ENCODE results near the gene ITK.

ITK gene

DNA sequence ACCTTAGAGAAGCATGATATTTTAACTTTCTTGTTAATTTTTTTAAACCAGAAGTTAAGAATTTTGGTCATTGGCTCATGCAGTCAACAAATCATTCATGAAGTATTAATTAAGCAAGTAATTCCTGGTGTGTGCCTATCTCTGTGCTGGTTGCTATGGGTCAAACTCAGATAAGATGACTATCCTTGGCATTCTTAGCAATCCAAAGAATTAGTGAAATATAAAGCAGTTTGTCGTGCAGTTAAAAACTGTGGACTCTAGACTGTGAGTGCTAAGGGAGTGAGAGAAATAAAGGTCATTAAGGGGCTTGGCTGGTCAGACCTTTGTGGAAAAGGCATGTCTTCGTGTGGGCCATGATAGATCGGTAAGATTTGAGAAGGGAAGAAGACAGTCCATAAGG, 90.1 kb downstream of the ITK start:
- WGBS (ENCODE audit: extremely low coverage, insufficient coverage, insufficient read length), result no CpG with 5 or more reads among the region's 3 CpGs
- Histone ChIP-seq H2BK12ac (ENCODE audit: low read length) (no peak overlapping the region), H4K12ac (ENCODE audit: low read depth, low read length) (no peak overlapping the region), H2BK120ac (ENCODE audit: insufficient read depth, low read length, poor library complexity) (no peak overlapping the region), H3K4ac (ENCODE audit: low read depth, low read length) (no peak overlapping the region), H3K27ac (ENCODE audit: low read depth, low read length) (no peak overlapping the region), H3K4me2 (ENCODE audit: low read length) (no peak overlapping the region), H3K36me3 (ENCODE audit: control insufficient read depth in 1 of 2, insufficient read depth in 2 of 2, low read length in 2 of 2) (no peaks in the 10 kb centered on the region), H2AK5ac (ENCODE audit: low read length) (no peak overlapping the region), H2BK5ac (ENCODE audit: low read depth, low read length, poor library complexity) (no peak overlapping the region), H3K14ac (ENCODE audit: low read length) (no peak overlapping the region), H2AFZ (ENCODE audit: insufficient read depth, low read length, poor library complexity) (no peak overlapping the region), H3K23ac (ENCODE audit: low read length) (no peak overlapping the region), H3K79me2 (ENCODE audit: control insufficient read depth, insufficient read depth, low read length, poor library complexity) (peaks cover 2% of the 10 kb centered on the region), H3K27me3 (ENCODE audit: insufficient read depth, low read length) (no peaks in the 10 kb centered on the region), H3K4me3 (ENCODE audit: low read depth, low read length) (no peak overlapping the region), H3K9ac (ENCODE audit: low read length) (no peak overlapping the region), H3K18ac (ENCODE audit: low read length) (no peak overlapping the region), H3K79me1 (ENCODE audit: low read length) (peaks cover 2% of the 10 kb centered on the region), H4K8ac (ENCODE audit: low read depth, low read length) (no peak overlapping the region), H3K4me1 (ENCODE audit: control insufficient read depth in 1 of 2, insufficient read depth in 2 of 2, low read length in 2 of 2) (peaks cover 7 to 17% of the 10 kb centered on the region in 2 experiments), H4K91ac (ENCODE audit: low read depth, low read length) (no peak overlapping the region), H3K9me3 (ENCODE audit: insufficient read depth, low read depth, low read length) (no peaks in the 10 kb centered on the region)
- DNase-seq, result peak; percentile 33 to 86

DNA sequence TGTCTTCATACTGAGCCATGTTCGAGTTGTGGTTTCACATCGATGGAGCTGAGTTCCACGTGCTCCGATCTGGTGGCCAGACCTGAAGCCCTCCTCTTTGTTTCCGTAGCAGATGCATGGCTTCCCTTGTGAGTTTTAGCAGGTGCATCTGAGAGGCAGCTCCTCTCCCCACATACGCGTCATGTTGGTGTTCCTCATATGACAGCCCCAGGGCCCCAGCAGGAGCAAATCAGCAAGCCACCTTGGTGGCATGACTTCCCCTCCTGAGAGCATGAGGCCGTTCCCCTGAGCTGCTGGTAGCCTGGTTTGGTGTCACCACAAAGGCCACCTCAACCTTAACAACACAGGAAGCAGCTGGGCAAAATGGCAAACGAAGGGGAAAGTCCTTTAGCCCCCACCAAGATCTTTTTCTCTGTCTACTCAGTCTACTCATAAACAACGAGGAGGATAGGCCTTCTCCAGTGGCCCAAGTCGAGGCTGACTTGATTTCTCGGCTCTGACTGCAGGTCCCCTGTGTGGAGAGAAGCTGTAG, 91.2 kb downstream of the ITK start:
- Histone ChIP-seq H3K79me2 (ENCODE audit: control insufficient read depth, insufficient read depth, low read length, poor library complexity) (peaks cover 2% of the 10 kb centered on the region), H3K27ac (ENCODE audit: low read depth, low read length) (no peak overlapping the region), H4K91ac (ENCODE audit: low read depth, low read length) (no peak overlapping the region), H3K9me3 (ENCODE audit: insufficient read depth, low read depth, low read length) (no peaks in the 10 kb centered on the region), H2AFZ (ENCODE audit: insufficient read depth, low read length, poor library complexity) (no peak overlapping the region), H2BK5ac (ENCODE audit: low read depth, low read length, poor library complexity) (no peak overlapping the region), H3K79me1 (ENCODE audit: low read length) (peaks cover 2% of the 10 kb centered on the region), H3K9ac (ENCODE audit: low read length) (no peak overlapping the region), H2AK5ac (ENCODE audit: low read length) (no peak overlapping the region), H2BK120ac (ENCODE audit: insufficient read depth, low read length, poor library complexity) (no peak overlapping the region), H3K14ac (ENCODE audit: low read length) (no peak overlapping the region), H2BK12ac (ENCODE audit: low read length) (no peak overlapping the region), H3K36me3 (ENCODE audit: control insufficient read depth in 1 of 2, insufficient read depth in 2 of 2, low read length in 2 of 2) (no peaks in the 10 kb centered on the region), H3K18ac (ENCODE audit: low read length) (no peak overlapping the region), H4K12ac (ENCODE audit: low read depth, low read length) (no peak overlapping the region), H3K4me2 (ENCODE audit: low read length) (no peak overlapping the region), H3K27me3 (ENCODE audit: insufficient read depth, low read length) (no peaks in the 10 kb centered on the region), H3K4me1 (ENCODE audit: control insufficient read depth in 1 of 2, insufficient read depth in 2 of 2, low read length in 2 of 2) (peaks cover 2 to 12% of the 10 kb centered on the region in 2 experiments), H3K4me3 (ENCODE audit: low read depth, low read length) (no peak overlapping the region), H3K23ac (ENCODE audit: low read length) (no peak overlapping the region), H3K4ac (ENCODE audit: low read depth, low read length) (no peak overlapping the region), H4K8ac (ENCODE audit: low read depth, low read length) (no peak overlapping the region)
- WGBS (ENCODE audit: extremely low coverage, insufficient coverage, insufficient read length), result no CpG with 5 or more reads among the region's 12 CpGs
- peak in 1 of 2 donors; percentile 29 for DNase-seq

DNA sequence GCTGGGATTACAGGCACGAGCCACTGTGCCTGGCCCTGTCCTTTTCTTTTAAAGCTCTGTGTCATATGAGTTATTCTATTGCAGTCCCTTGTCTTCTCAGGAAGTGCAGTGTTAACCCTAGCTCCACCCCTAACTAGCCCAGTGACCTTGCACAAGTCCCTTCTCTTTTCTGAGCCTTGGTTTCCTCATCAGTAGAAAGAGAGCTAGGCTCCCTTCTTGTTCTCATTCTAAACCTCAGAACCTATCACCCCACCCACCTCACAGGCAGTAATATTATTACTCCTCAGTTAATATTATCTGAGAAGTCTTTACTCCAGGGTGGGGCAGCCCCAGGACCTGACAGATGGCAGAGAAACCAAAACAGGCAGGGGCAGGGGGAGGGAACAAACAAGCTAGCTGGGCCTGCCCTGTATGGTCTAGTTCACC, 92.5 kb downstream of the ITK start:
- H2AFZ ChIP-seq (ENCODE audit: insufficient read depth, low read length, poor library complexity), result no peak overlapping the region
- H3K9me3 ChIP-seq (ENCODE audit: insufficient read depth, low read depth, low read length), result no peaks in the 10 kb centered on the region
- peak in 1 of 2 donors; percentile 29 for DNase-seq
- H3K4ac ChIP-seq (ENCODE audit: low read depth, low read length), result no peak overlapping the region
- no peak overlapping the region for H4K8ac ChIP-seq (ENCODE audit: low read depth, low read length)
- no peaks in the 10 kb centered on the region for H3K27me3 ChIP-seq (ENCODE audit: insufficient read depth, low read length)
- H3K36me3 ChIP-seq (ENCODE audit: control insufficient read depth in 1 of 2, insufficient read depth in 2 of 2, low read length in 2 of 2), result no peaks in the 10 kb centered on the region
- H2BK5ac ChIP-seq (ENCODE audit: low read depth, low read length, poor library complexity), result no peak overlapping the region
- WGBS (ENCODE audit: extremely low coverage, insufficient coverage, insufficient read length), result no CpG with 5 or more reads among the region's 1 CpG
- no peak overlapping the region for H3K27ac ChIP-seq (ENCODE audit: low read depth, low read length)
- no peak overlapping the region for H3K14ac ChIP-seq (ENCODE audit: low read length)
- H4K91ac ChIP-seq (ENCODE audit: low read depth, low read length), result no peak overlapping the region
- no peak overlapping the region for H2BK12ac ChIP-seq (ENCODE audit: low read length)
- H4K12ac ChIP-seq (ENCODE audit: low read depth, low read length), result no peak overlapping the region
- H2BK120ac ChIP-seq (ENCODE audit: insufficient read depth, low read length, poor library complexity), result no peak overlapping the region
- H3K18ac ChIP-seq (ENCODE audit: low read length), result no peak overlapping the region
- peaks cover 2 to 7% of the 10 kb centered on the region in 2 experiments for H3K4me1 ChIP-seq (ENCODE audit: control insufficient read depth in 1 of 2, insufficient read depth in 2 of 2, low read length in 2 of 2)
- peaks cover 2% of the 10 kb centered on the region for H3K79me2 ChIP-seq (ENCODE audit: control insufficient read depth, insufficient read depth, low read length, poor library complexity)
- H2AK5ac ChIP-seq (ENCODE audit: low read length), result no peak overlapping the region
- no peak overlapping the region for H3K4me3 ChIP-seq (ENCODE audit: low read depth, low read length)
- no peak overlapping the region for H3K9ac ChIP-seq (ENCODE audit: low read length)
- H3K4me2 ChIP-seq (ENCODE audit: low read length), result no peak overlapping the region
- H3K23ac ChIP-seq (ENCODE audit: low read length), result no peak overlapping the region
- H3K79me1 ChIP-seq (ENCODE audit: low read length), result peaks cover 2% of the 10 kb centered on the region

DNA sequence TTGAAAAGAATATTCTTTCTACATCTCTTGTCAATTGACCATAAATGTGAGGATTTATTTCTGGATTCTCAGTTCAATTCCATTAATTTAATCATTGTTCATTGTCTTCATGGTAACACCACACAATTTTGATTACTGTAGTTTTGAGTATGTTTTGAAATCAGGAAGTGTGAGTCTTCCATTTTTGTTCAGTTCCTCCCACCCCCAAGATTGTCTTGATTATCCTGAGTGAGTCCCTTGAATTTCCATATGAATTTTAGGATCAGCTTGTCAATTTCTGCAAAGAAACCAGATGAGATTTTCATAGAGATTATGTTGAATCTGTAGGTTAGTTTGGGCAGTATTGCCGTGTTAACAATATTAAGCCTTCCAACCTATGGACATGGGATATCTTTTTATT, 94.8 kb downstream of the ITK start:
- H3K4me2 ChIP-seq (ENCODE audit: low read length), result no peak overlapping the region
- no peak overlapping the region for H2AFZ ChIP-seq (ENCODE audit: insufficient read depth, low read length, poor library complexity)
- no peak overlapping the region for H3K14ac ChIP-seq (ENCODE audit: low read length)
- no peak overlapping the region for H3K27ac ChIP-seq (ENCODE audit: low read depth, low read length)
- no peak overlapping the region for H2BK120ac ChIP-seq (ENCODE audit: insufficient read depth, low read length, poor library complexity)
- no peaks in the 10 kb centered on the region for H3K79me1 ChIP-seq (ENCODE audit: low read length)
- H3K4ac ChIP-seq (ENCODE audit: low read depth, low read length), result no peak overlapping the region
- no CpG with 5 or more reads among the region's 1 CpG for WGBS (ENCODE audit: extremely low coverage, insufficient coverage, insufficient read length)
- no peak for DNase-seq
- no peaks in the 10 kb centered on the region for H3K9me3 ChIP-seq (ENCODE audit: insufficient read depth, low read depth, low read length)
- H3K27me3 ChIP-seq (ENCODE audit: insufficient read depth, low read length), result no peaks in the 10 kb centered on the region
- no peak overlapping the region for H3K9ac ChIP-seq (ENCODE audit: low read length)
- H4K12ac ChIP-seq (ENCODE audit: low read depth, low read length), result no peak overlapping the region
- no peaks in the 10 kb centered on the region for H3K4me1 ChIP-seq (ENCODE audit: control insufficient read depth in 1 of 2, insufficient read depth in 2 of 2, low read length in 2 of 2)
- no peaks in the 10 kb centered on the region for H3K79me2 ChIP-seq (ENCODE audit: control insufficient read depth, insufficient read depth, low read length, poor library complexity)
- no peak overlapping the region for H2BK5ac ChIP-seq (ENCODE audit: low read depth, low read length, poor library complexity)
- H3K4me3 ChIP-seq (ENCODE audit: low read depth, low read length), result no peak overlapping the region
- no peak overlapping the region for H3K23ac ChIP-seq (ENCODE audit: low read length)
- no peak overlapping the region for H3K18ac ChIP-seq (ENCODE audit: low read length)
- no peak overlapping the region for H4K8ac ChIP-seq (ENCODE audit: low read depth, low read length)
- H2BK12ac ChIP-seq (ENCODE audit: low read length), result no peak overlapping the region
- no peaks in the 10 kb centered on the region for H3K36me3 ChIP-seq (ENCODE audit: control insufficient read depth in 1 of 2, insufficient read depth in 2 of 2, low read length in 2 of 2)
- H4K91ac ChIP-seq (ENCODE audit: low read depth, low read length), result no peak overlapping the region
- H2AK5ac ChIP-seq (ENCODE audit: low read length), result no peak overlapping the region

Data from trophoblast cell (in vitro differentiated cells and primary cell).